GM12801 (cell line): Measurements from ENCODE around the gene NACA2.

Experiments
- CTCF ChIP-seq: IDR thresholded peaks from one replicate; pipeline ENCODE4 v1.5.1; 2011; ENCODE audit warnings: control low read depth; ENCODE audit not compliant: insufficient read length; ENCODE audit errors: extremely low read depth

The NACA2 gene

DNA sequence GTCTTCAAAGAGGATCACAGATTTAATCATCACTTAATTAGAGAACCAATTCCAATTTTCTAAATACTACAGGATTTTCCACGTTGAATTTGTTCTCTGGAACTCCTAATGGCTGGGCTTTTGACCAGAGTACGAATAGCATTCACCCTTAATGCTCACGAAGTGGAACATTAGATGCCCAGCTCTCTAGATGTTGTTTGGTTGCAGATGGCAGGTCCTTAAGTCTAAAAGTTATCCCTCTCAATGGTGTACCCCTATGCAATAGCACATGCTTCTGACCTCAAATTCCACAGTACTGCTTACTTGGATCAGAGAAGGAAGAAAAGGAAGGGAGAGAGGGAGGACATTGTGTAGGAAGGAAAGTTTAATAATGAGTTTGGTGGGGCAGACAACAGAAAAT lies 8.6 kb upstream of the NACA2 start:
- TF ChIP-seq CTCF, result no peak

- TF ChIP-seq CTCF, result no peak
Observed at GRCh38 chr17:61598014-61598413, 7.0 kb upstream of the NACA2 start.

DNA sequence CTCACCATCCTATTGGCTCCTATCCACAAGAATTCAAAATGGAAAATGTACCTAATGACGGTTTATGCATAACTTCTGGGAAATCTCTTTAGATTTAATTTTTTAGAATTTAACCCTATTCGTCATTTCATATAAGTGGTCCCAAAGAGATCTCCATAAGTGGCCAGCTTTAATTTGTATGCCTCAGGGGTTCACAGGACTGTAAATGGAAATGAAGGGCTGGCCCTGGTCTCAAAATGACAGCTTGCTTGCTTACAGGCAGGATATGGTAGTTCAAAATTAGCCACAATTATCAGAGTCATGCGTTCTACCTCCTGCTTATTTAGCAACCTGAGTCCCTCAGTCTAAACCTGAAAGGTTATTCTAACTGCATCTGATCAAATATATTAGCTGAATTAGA lies 6.6 kb upstream of the NACA2 start:
- no peak for TF ChIP-seq CTCF

DNA sequence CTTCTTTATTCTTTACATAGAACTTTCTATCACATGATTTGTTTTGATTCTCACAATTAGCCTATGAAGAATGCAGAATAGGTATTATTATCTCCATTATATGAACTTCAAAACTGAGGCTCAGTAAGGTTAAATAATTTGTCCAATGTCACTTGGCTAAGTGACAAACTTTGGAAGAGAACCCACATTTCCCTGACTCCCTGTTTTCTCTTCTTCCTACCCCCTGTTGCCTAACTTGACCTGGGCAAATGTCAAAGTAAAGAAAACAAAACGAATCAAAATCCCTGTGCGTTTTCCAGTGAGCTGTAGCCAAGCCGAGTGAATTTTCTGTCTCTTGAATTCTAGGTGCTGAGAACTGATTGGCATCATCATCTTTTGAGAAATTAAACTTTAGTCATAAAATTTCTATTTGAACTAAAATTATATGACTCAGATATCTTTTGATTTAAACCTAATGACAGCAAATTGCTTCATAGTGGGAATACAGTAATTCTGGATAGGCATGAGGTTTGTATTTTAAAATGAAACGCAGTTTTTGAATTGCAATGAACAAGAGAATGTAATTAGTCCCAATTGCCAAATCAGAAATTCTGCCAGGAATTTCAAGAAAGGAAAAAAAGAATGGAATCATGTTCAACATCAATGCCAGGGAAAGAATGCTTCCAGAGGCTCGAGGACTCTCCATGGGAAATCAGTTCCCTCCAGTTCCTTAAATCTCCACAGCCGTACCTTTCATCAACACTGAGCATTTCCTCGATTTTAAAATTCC lies 4.6 kb upstream of the NACA2 start:
- no peak for TF ChIP-seq CTCF

DNA sequence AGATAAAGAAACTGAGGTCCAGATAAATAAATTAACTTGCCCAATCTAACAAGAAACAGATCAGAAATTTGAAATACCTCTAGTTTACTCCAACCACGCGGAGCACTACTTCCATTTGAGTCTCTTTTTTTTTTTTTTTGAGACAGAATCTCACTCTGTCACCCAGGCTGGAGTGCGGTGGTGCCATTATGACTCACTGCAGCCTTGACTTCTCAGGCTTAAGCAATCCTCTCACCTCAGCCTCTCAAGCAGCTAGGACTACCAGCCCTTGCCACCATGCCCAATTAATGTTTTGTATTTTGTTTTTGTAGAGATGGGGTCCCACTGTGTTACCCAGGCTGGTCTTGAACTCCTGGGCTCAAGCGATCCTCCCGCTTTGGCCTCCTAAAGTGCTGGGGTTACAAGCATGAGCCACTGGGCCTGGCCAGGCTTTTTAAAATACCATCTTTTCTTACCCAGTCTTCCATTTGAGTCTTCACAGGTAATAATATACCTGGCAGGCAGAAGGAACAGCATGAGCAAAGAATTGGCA lies 3.3 kb upstream of the NACA2 start:
- TF ChIP-seq CTCF, result no peak

DNA sequence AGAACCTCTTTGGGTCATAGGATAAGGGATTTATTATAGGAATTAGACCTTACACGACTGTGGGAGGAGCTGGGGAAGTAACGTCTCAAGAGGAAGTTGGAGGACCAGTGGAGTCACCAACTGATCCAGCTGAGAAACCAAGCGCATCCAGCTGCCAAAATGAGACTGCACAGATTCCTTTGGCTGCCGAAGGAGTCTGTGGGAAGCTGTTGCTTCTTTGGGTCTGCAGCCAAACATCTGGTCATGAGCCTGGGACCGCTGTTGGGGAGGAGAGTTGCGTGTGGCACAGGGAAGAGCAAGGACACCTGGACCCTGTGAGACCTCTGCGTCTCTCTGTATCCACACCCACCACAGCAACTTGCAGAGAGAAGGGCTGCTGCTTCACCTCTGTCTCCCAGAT lies 2.4 kb upstream of the NACA2 start:
- TF ChIP-seq CTCF, result no peak

DNA sequence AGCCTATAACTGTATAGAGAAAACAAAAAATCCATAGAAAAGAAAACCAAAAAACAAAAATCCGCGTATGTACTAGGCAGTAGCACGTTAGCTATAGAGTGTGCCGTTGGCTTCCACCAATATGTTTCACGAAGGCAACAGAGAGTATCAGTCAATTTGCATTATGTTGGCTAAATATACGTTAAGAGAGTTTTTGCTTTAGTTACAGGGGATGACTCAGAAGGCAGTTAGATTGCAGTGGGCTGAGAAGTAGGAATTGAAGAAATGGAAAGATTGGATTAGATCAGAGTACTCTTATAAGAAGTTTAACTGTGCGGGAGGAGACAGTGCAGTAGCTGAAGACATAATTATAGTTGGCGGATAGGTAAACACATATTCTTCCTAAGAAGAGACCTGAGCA lies 911 bp upstream of the NACA2 start:
- TF ChIP-seq CTCF, result no peak
